ENCODE measurements around the gene CLIC5. TPM values are rescaled to one million over a fixed set of nuclear protein-coding genes. Genes with fewer than 3 reads are reported as not detected.

Gene CLIC5
- total RNA-seq, 3 donors from 2014 or later, result 3.4 to 5.4 (median 4.9) TPM

DNA sequence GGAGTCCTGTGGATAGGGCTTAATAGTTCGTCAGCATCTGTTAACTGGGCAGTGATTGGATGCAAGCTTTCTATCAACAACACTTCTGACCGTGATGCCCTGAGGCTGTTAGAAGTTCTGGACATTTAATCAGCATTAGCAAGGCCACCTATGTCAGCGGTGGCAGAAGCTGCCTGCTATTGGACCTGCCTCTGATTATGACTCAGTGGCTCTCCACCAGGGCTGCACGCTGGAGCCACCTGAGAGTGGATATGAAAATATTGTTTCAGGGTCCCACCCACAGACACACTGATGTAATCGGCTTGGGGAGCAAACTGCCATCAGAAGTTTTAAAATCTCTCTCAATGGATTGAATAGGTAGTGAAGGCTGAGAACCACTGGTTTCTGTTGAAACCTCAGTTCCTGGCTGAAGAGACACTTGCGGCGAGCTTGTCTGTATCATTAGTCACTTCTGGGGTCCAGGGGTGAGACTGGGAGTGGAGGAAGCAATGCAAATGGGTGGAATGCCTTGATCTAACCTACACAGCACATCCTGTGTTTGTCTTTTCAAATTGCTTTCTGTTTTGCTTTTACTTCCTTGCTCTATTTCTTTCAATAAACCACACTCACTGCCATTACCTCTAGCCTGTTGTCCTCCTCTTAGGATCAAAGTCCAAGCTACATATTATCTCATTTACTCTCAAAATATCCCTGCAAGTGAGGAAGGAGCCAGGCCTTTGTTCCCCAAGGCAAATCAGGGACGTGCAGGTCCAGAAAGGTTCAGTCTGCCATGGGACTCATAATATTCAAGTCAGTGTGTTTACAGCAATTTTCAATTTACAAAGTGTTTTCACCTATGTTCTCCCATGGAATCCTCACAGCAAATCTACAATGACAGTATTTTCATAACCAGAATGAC, 4.2 kb downstream of the CLIC5 start:
- H3K4me1 ChIP-seq, result no peaks in the 10 kb centered on the region
- no peak overlapping the region for H3K27ac ChIP-seq
- H3K9me3 ChIP-seq, result no peaks in the 10 kb centered on the region
- H3K36me3 ChIP-seq, result no peaks in the 10 kb centered on the region
- intact Hi-C loops (cut with DNase I; ENCODE audit: low total_unique reads), result no loop called here
- H3K27me3 ChIP-seq, result no peaks in the 10 kb centered on the region
- TF ChIP-seq POLR2A (IDR thresholded peaks at IDR 0.05), result no peak
- no peak for TF ChIP-seq POLR2AphosphoS5 (IDR thresholded peaks at IDR 0.05)
- TF ChIP-seq, protein P1, sequence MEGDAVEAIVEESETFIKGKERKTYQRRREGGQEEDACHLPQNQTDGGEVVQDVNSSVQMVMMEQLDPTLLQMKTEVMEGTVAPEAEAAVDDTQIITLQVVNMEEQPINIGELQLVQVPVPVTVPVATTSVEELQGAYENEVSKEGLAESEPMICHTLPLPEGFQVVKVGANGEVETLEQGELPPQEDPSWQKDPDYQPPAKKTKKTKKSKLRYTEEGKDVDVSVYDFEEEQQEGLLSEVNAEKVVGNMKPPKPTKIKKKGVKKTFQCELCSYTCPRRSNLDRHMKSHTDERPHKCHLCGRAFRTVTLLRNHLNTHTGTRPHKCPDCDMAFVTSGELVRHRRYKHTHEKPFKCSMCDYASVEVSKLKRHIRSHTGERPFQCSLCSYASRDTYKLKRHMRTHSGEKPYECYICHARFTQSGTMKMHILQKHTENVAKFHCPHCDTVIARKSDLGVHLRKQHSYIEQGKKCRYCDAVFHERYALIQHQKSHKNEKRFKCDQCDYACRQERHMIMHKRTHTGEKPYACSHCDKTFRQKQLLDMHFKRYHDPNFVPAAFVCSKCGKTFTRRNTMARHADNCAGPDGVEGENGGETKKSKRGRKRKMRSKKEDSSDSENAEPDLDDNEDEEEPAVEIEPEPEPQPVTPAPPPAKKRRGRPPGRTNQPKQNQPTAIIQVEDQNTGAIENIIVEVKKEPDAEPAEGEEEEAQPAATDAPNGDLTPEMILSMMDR (IDR thresholded peaks at IDR 0.05), result no peak
- no peak for DNase-seq (ENCODE audit: low spot score in 2 of 2)
- H3K4me3 ChIP-seq, result peak overlapping the region in 1 of 3 donors; percentile 9

DNA sequence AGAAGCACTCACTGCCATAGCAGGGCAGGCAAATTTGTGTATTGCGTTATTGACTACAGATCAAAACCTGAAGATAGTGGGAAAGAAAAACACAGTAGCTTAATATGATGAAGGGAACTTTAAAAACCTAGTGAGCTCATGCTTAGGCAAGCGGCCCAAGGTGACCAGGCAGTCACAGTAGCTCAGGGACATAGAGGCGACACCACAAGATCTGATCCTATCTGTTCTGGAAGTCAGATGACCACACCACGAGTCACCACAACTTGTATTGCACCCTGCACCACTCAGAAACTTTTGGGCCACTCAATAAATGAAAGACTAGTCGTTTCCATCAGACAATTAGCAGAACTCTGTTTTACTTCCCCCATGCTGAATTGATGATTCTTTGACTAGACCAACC, 4.9 kb downstream of the CLIC5 start:
- no peaks in the 10 kb centered on the region for H3K9me3 ChIP-seq
- no peak overlapping the region for H3K4me3 ChIP-seq
- no peak overlapping the region for H3K27ac ChIP-seq
- TF ChIP-seq POLR2A (IDR thresholded peaks at IDR 0.05) (no peak), POLR2AphosphoS5 (IDR thresholded peaks at IDR 0.05) (no peak)
- TF ChIP-seq, protein P1 (IDR thresholded peaks at IDR 0.05), result no peak
- DNase-seq (ENCODE audit: low spot score in 2 of 2), result no peak
- H3K27me3 ChIP-seq, result no peaks in the 10 kb centered on the region
- no peaks in the 10 kb centered on the region for H3K4me1 ChIP-seq
- intact Hi-C loops (cut with DNase I; ENCODE audit: low total_unique reads), result no loop called here
- no peaks in the 10 kb centered on the region for H3K36me3 ChIP-seq

DNA sequence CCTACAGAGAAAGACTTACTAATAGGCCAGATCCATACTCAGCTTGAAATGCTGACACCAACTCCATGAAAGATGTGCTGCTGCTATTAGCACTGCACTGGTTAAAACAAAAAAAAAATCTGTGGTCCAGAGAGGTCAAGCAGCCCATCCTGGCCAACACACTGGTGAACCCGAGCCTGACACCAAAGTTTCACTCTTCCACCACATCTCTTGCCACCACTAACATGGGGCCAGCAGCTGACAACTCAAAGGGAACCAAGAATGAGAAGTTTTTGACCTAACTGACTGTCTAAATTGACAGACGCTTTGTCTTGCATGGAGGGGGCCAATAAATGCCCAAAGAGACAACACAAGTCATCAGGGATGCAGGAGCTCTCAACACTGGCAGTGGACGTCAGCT, 5.4 kb downstream of the CLIC5 start:
- H3K4me1 ChIP-seq, result no peaks in the 10 kb centered on the region
- TF ChIP-seq, protein P1 (IDR thresholded peaks at IDR 0.05), result no peak
- TF ChIP-seq POLR2A (IDR thresholded peaks at IDR 0.05) (no peak), POLR2AphosphoS5 (IDR thresholded peaks at IDR 0.05) (no peak)
- H3K4me3 ChIP-seq, result no peak overlapping the region
- no peaks in the 10 kb centered on the region for H3K9me3 ChIP-seq
- intact Hi-C loops (cut with DNase I; ENCODE audit: low total_unique reads), result no loop called here
- DNase-seq (ENCODE audit: low spot score in 2 of 2), result no peak
- H3K27me3 ChIP-seq, result no peaks in the 10 kb centered on the region
- no peak overlapping the region for H3K27ac ChIP-seq
- H3K36me3 ChIP-seq, result no peaks in the 10 kb centered on the region

DNA sequence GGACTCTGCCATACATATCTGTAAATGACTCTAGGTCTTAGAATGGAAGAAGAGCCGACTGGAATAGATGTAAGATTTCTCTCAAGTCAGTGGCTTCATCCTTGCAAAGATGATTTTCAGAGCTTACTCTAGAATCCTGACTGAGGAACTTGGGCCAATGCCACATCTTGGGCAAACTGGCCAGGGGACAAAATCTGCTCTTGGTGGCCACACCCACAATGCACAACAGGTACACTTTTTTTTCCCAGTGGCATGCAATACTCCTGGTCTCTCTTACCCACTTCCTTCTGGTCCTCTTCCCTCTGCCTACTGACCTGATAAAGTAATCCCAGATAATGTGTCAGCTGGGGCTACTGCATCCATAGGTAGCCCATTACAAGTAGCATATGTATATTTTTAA, 13.4 kb downstream of the CLIC5 start:
- Histone ChIP-seq H3K27me3 (no peaks in the 10 kb centered on the region), H3K4me1 (no peaks in the 10 kb centered on the region), H3K27ac (no peak overlapping the region), H3K36me3 (no peaks in the 10 kb centered on the region), H3K9me3 (no peaks in the 10 kb centered on the region), H3K4me3 (no peak overlapping the region)
- DNase-seq (ENCODE audit: low spot score in 2 of 2), result no peak
- TF ChIP-seq POLR2A (IDR thresholded peaks at IDR 0.05) (no peak), POLR2AphosphoS5 (IDR thresholded peaks at IDR 0.05) (no peak)
- TF ChIP-seq, protein P1 (IDR thresholded peaks at IDR 0.05), result no peak
- intact Hi-C loops (cut with DNase I; ENCODE audit: low total_unique reads), result no loop called here

DNA sequence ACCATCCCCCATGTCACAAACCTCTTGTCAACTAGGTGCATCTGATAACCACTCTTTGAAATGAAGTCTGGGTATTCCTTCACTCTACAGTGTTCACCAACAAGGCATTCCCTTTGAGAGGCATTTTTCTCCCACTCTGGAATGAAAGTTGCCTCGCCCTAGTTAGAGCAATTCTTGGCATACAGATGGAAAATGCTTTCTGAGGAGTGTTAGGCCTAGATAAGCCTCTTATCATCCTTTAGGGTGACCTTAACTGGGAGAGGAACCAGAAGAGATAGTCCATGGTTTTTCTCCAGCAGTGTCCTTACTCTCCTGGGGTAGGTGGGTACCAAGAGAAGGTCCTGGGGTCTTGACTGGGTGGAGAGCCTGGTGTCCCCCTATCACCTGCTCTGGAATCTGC, 14.8 kb downstream of the CLIC5 start:
- TF ChIP-seq POLR2AphosphoS5 (IDR thresholded peaks at IDR 0.05) (no peak), POLR2A (IDR thresholded peaks at IDR 0.05) (no peak)
- TF ChIP-seq, protein P1 (IDR thresholded peaks at IDR 0.05), result no peak
- intact Hi-C loops (cut with DNase I; ENCODE audit: low total_unique reads), result no loop called here
- Histone ChIP-seq H3K4me3 (no peak overlapping the region), H3K27me3 (no peaks in the 10 kb centered on the region), H3K27ac (no peak overlapping the region), H3K36me3 (no peaks in the 10 kb centered on the region), H3K4me1 (no peaks in the 10 kb centered on the region), H3K9me3 (no peaks in the 10 kb centered on the region)
- no peak for DNase-seq (ENCODE audit: low spot score in 2 of 2)
